ENCODE measurements around the gene ANKRD12.

- TF ChIP-seq CTCF (IDR thresholded peaks at IDR 0.05): no peak
- TF ChIP-seq POLR2A (IDR thresholded peaks at IDR 0.05): no peak
Measured at GRCh38 chr18:9321736-9322135, 185.2 kb downstream of the ANKRD12 start.
